ENCODE measurements around the gene NYNRIN.
A peak's percentile ranks its signal among the peaks of the same experiment; 100 is the strongest.
"Not testable (repeated sequence)": the region's sequence is repeated elsewhere in the genome, so short reads cannot be mapped to it uniquely, and the experiment has no call there.

NYNRIN gene

GRCh38 chr14:24369907-24370687, 28.7 kb upstream of the NYNRIN start:
- no peak for DNase-seq (ENCODE audit: low read depth)

DNA sequence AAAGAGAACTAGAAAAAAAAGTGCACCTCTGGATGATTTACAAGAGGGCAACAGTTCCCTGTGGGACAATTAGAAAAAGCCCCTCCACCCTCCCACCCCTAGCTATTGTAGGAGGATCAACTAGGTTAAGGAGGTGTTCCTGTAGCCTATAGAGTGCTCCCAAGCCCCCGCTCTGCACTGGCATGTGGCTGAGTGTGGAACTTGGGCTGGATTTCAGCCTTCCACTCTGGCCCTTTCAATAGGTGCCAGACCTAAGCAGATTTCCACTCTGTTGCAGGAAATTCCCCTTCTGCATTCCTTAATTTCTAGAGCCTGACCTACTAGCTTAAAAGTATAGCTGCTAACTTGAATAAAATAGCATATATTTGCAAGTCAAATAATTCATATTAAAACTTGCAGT, 28.1 kb upstream of the NYNRIN start:
- DNase-seq (ENCODE audit: low read depth): no peak

DNA sequence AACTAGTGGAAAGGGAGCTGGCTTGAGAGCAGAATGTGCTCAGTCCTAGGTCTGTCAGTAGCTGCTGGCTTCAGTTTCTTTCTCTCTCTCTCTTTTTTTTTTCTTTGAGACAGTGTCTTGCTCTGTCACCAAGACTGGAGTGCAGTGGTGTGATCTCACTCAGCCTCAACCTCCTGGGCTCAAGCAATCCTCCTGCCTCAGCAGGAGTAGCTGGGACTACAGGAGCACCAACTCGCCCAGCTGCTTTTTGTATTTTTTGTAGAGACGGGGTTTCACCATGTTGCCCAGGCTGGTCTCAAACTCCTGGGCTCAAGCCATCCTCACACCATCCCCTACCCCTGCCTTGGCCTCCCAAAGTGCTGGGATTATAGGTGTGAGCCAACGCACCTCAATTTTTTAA, 27.2 kb upstream of the NYNRIN start:
- DNase-seq (ENCODE audit: low read depth): not testable (repeated sequence)

- DNase-seq (ENCODE audit: low read depth): peak; percentile 16
These were observed 25.9 kb upstream of the NYNRIN start for GRCh38 chr14:24372701-24373416.

DNA sequence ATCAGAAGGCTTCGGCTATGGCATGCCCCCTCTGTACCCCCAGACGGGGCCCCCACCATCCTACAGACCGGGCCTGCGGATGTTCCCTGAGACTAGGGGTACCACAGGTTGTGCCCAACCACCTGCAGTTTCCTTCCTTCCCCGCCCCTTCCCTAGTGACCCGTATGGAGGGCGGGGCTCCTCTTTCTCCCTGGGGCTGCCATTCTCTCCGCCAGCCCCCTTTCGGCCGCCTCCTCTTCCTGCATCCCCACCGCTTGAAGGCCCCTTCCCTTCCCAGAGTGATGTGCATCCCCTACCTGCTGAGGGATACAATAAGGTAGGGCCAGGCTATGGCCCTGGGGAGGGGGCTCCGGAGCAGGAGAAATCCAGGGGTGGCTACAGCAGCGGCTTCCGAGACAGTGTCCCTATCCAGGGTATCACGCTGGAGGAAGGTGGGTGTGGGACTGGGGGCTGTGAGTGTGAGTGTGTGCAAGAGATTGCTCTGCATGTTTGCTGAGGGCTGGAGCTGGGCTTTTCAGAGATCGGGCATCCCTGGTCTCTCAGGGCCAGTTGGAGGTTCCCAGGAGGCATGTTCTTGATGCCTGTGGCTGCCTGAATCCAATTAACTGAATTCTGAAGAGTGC, 22.2 kb upstream of the NYNRIN start:
- DNase-seq (ENCODE audit: low read depth): no peak

- no peak for DNase-seq (ENCODE audit: low read depth)
These were observed 21.7 kb upstream of the NYNRIN start for GRCh38 chr14:24377126-24377525.

DNA sequence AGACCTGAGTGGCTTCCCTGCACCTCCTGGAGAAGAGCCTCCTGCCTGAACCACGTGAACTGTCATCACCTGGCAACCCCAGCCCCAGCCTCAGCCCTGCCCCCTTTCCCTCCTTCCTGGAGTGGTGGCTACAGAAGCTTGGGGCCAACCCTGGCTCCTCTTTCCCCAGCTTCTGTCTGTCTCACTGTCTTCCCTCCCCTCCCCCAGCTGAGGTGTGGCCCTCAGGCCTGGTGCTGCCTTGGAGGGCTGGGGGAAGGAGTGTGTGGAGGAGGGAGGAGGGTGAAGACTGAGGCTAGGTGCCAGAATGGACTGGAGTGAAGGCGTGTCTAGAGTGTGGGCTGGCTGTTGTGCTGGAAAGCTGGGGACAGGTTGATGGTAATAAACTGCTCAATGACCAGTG, 21.1 kb upstream of the NYNRIN start:
- no peak for DNase-seq (ENCODE audit: low read depth)

DNA sequence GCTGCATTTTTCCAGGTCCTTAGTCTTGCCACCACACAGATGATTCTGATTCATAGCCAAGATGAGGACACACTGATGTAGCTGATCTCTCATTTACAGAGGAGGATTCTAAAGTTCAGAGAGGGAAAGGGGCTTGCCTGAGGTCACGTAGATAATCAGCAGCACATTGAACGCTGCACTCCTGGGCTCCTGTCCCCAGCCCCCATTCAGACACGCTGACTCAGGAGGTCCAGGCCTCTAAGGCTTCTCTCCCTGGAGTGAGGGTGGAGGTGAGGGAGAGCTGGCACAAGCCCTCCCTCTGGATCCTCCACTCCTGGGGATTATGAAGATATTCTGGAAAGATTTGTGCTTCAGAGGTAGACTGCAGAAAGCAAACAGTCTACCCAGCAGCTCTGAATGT, 20.5 kb upstream of the NYNRIN start:
- DNase-seq (ENCODE audit: low read depth): no peak

DNA sequence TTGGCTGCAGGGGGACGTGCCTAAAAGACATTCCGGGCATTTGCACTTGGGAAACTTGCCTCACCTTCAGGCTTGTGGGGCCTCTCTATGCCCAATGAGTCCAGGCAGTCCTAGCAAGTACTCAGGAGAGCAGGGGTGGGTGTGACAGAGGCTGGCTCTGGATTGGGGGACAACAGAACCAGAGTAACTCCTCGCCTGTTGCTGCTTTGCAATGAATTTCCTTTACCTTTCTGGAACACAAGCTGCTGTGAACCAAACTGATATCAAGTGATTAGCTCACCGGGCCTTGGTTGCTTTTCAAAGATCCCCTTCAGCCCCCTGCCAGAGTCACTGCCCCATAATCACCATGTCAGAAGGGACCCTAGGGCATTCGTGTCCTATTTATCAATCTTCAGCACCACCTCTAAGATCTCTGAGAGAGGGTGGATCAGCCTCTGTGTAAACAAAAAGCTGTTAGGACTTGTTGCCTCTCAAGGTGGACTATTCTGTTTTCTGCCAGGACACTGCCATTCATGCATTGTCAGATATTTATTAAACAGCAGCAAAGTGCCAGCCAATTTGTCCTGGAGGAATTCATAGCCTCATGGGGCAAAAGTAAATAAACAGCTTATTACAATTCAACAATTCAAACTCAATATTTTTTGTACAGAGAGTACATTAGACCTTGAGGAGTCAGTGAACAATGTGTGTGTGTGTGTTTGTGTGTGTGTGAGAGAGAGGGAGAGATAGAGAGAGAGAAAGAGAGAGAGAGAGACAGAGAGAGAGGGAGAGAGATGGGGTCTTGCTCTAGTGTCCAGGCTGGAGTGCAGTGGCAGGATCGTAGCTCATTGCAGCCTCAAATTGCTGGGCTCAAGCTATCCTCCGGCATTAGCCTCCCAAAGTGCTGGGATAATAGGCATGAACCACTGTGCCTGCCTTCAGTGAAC, 19.6 kb upstream of the NYNRIN start:
- no peak for DNase-seq (ENCODE audit: low read depth)

GRCh38 chr14:24379907-24380730, 18.7 kb upstream of the NYNRIN start:
- DNase-seq (ENCODE audit: low read depth): no peak

GRCh38 chr14:24381363-24382063, 17.3 kb upstream of the NYNRIN start:
- DNase-seq (ENCODE audit: low read depth): no peak

GRCh38 chr14:24382064-24382371, 16.8 kb upstream of the NYNRIN start:
- DNase-seq (ENCODE audit: low read depth): no peak

DNA sequence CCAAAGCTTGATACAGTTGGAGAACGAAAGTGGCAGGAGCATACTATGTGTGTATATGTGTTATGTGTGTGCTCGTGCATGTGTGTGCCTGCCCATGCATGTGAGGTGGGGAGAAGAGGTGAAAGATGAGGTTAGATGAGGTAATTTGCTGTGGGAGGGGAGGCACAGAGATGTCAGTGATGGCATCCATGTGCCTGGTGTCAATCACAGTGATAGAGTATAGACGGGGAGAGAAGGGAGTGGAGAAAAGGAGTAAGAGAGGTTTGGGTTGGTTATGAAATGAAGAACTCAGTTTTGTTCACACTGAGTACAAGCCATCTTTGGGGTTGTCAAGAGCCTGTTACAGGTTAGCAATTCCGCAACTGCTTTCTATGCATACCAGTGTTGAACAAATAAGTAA, 14.6 kb upstream of the NYNRIN start:
- no peak for DNase-seq (ENCODE audit: low read depth)

DNA sequence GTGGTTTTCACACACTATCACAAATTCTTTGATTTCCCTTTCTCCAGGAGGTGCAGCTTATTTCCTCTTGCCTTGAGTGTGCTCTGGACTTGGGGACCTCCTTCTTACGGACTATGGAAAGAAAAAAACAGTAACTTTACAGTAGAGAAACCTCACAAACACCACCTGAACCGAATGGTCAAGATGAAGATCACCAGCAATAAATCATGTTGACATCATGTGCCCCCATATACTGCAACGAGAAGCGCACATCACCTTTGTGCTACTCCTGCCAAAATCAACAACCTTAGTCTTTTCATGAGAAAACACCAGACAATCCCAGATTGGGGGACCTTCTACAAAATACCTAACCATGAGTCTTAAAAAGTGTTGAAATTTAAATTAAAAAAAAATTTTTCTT, 13.3 kb upstream of the NYNRIN start:
- DNase-seq (ENCODE audit: low read depth): no peak

DNA sequence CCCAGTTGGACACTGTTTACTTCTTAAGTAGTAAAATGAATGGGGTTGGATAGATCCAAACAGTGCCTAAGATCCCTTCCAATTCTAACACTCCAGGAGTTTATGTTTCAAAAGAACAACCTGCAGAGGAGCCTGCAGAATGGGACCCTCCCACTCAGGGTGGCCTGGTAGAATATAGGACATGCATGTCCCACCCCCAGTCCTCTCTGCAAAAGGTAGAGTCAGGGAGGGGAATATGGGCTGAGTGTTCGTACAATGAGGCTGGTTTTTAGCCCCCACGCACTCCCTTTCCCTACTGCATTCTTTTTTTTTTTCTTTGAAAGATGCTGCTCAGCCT, 11.8 kb upstream of the NYNRIN start:
- DNase-seq (ENCODE audit: low read depth): no peak

DNA sequence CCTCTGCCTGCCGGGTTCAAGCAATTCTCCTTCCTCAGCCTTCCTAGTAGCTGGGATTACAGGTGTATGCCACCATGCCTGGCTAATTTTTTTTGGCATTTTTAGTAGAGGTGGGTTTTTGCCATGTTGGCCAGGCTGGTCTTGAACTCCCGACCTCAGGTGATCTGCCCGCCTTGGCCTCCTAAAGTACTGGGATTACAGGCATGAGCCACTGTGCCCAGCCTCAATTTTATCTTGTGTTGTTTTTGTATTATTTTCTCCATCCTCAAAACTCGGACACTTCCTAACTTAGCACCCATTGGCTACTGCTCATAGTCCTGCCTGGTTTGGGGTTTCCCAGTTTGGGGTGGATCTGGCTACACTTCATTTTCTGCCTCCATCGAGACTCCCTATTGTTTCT, 11.2 kb upstream of the NYNRIN start:
- DNase-seq (ENCODE audit: low read depth): not testable (repeated sequence)

GRCh38 chr14:24388474-24389179, 10.2 kb upstream of the NYNRIN start:
- DNase-seq (ENCODE audit: low read depth): no peak

GRCh38 chr14:24389226-24389848, 9.5 kb upstream of the NYNRIN start:
- peak; percentile 75 for DNase-seq (ENCODE audit: low read depth)

DNA sequence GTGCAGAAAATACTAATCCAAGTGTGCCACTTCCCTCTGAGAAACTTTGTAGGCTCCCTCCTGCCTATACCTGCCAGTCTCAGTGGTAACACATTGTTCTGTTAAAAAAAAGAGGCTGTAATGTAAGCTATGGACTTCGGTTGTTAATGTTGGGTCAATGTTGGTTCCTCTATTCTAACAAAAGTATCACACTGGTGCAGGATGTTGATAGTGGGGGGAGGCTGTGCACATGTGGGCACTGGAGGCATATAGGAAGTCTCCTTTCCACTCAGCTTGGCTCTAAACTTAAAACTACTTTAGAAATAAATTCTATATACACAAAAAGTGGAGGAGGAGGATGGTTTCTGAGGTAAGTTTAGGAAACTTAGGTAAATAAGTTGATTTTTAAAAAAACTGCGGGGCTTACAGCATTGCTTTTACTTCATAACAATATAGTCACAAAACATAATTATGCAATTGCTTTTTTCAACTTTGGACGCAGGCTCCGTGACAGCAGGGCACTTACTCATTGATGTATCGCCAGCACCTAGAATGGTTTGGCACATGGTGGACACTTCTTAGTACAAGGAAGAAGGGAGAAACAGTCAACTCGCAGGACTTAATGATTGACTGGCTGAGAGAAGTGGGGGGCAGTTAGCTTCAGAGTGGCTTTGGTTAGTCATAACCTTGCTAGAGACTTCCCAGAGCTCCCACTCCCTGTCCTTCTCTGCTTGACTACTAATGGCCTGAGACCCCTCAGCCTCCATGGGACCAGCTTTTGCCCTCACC, 7.9 kb upstream of the NYNRIN start:
- DNase-seq (ENCODE audit: low read depth): no peak

All from iris pigment epithelial cell (primary cell).